Measurements from ENCODE around the gene ADCY1. TPM values are rescaled to one million over a fixed set of nuclear protein-coding genes. Genes with fewer than 3 reads are reported as not detected.

ADCY1 gene
- total RNA-seq, 1 experiment from 2014 or later = 3.1 TPM

GRCh38 chr7:45586542-45587520, 12.7 kb downstream of the ADCY1 start:
- Histone ChIP-seq H2AFZ (ENCODE audit: low read length) (no peak overlapping the region), H3K36me3 (ENCODE audit: low read depth, low read length) (no peaks in the 10 kb centered on the region), H3K4me2 (ENCODE audit: low read length) (no peak overlapping the region), H3F3A (ENCODE audit: low read length, unreplicated experiment) (no peaks in the 10 kb centered on the region), H3K9me3 (ENCODE audit: low read length) (no peaks in the 10 kb centered on the region), H3K9me2 (replicated peaks; ENCODE audit: low read length) (no peaks in the 10 kb centered on the region), H3K4me3 (ENCODE audit: low read length) (no peak overlapping the region), H3K79me2 (ENCODE audit: low read length) (no peaks in the 10 kb centered on the region), H3K27ac (ENCODE audit: low read length) (no peak overlapping the region), H3K27me3 (ENCODE audit: low read length) (no peaks in the 10 kb centered on the region), H3K4me1 (ENCODE audit: insufficient read depth, low read length) (no peaks in the 10 kb centered on the region), H3K9ac (ENCODE audit: low read length) (no peak overlapping the region), H4K20me1 (ENCODE audit: low read length) (no peaks in the 10 kb centered on the region)
- ATAC-seq (no peak), DNase-seq (no peak)
- POLR2A ChIA-PET (ENCODE audit: unreplicated experiment) = no interaction called here
- BruUV-seq (replicated peaks) = no TSS peak
- TF ChIP-seq CTCF (conservative IDR thresholded peaks at IDR 0.05; ENCODE audit: low read depth, low read length) (no peak), EZH2phosphoT487 (IDR thresholded peaks at IDR 0.05; ENCODE audit: borderline replicate concordance, low read length) (no peak), EZH2 (IDR thresholded peaks at IDR 0.05; ENCODE audit: low read length, unreplicated experiment) (no peak)
- intact Hi-C loops (cut with micrococcal nuclease) = no loop called here
- CTCF ChIA-PET = no interaction called here

- DNase-seq (no peak), ATAC-seq (no peak)
- H3K79me2 ChIP-seq (ENCODE audit: low read length) = no peaks in the 10 kb centered on the region
- no TSS peak for BruUV-seq (replicated peaks)
- no peaks in the 10 kb centered on the region for H4K20me1 ChIP-seq (ENCODE audit: low read length)
- H3K4me3 ChIP-seq (ENCODE audit: low read length) = no peak overlapping the region
- no peak for TF ChIP-seq EZH2 (IDR thresholded peaks at IDR 0.05; ENCODE audit: low read length, unreplicated experiment)
- no peak for TF ChIP-seq CTCF (conservative IDR thresholded peaks at IDR 0.05; ENCODE audit: low read depth, low read length)
- no peak for TF ChIP-seq EZH2phosphoT487 (IDR thresholded peaks at IDR 0.05; ENCODE audit: borderline replicate concordance, low read length)
- H3K36me3 ChIP-seq (ENCODE audit: low read depth, low read length) = no peaks in the 10 kb centered on the region
- no peaks in the 10 kb centered on the region for H3K9me2 ChIP-seq (replicated peaks; ENCODE audit: low read length)
- POLR2A ChIA-PET (ENCODE audit: unreplicated experiment) = no interaction called here
- H3K27ac ChIP-seq (ENCODE audit: low read length) = no peak overlapping the region
- no peaks in the 10 kb centered on the region for H3K9me3 ChIP-seq (ENCODE audit: low read length)
- no peak overlapping the region for H3K4me2 ChIP-seq (ENCODE audit: low read length)
- H3F3A ChIP-seq (ENCODE audit: low read length, unreplicated experiment) = no peaks in the 10 kb centered on the region
- CTCF ChIA-PET = no interaction called here
- H3K27me3 ChIP-seq (ENCODE audit: low read length) = no peaks in the 10 kb centered on the region
- intact Hi-C loops (cut with micrococcal nuclease) = no loop called here
- H3K4me1 ChIP-seq (ENCODE audit: insufficient read depth, low read length) = no peaks in the 10 kb centered on the region
- no peak overlapping the region for H3K9ac ChIP-seq (ENCODE audit: low read length)
- no peak overlapping the region for H2AFZ ChIP-seq (ENCODE audit: low read length)
Measured at GRCh38 chr7:45588466-45588865, 14.3 kb downstream of the ADCY1 start.

- ChIA-PET POLR2A (ENCODE audit: unreplicated experiment) (no interaction called here), CTCF (no interaction called here)
- 0 out of 2 replicates have a peak, but pooled peaks have one; percentile 24 for TF ChIP-seq CTCF (conservative IDR thresholded peaks at IDR 0.05; ENCODE audit: low read depth, low read length)
- no peak for TF ChIP-seq EZH2 (IDR thresholded peaks at IDR 0.05; ENCODE audit: low read length, unreplicated experiment)
- H3K36me3 ChIP-seq (ENCODE audit: low read depth, low read length) = no peaks in the 10 kb centered on the region
- H3K9ac ChIP-seq (ENCODE audit: low read length) = no peak overlapping the region
- no peaks in the 10 kb centered on the region for H3K9me2 ChIP-seq (replicated peaks; ENCODE audit: low read length)
- ATAC-seq (peak; percentile 35), DNase-seq (peak; percentile 4)
- H3K4me3 ChIP-seq (ENCODE audit: low read length) = no peak overlapping the region
- BruUV-seq (replicated peaks) = no TSS peak
- H3F3A ChIP-seq (ENCODE audit: low read length, unreplicated experiment) = no peaks in the 10 kb centered on the region
- H2AFZ ChIP-seq (ENCODE audit: low read length) = no peak overlapping the region
- intact Hi-C loops (cut with micrococcal nuclease) = no loop called here
- no peaks in the 10 kb centered on the region for H4K20me1 ChIP-seq (ENCODE audit: low read length)
- H3K79me2 ChIP-seq (ENCODE audit: low read length) = no peaks in the 10 kb centered on the region
- no peaks in the 10 kb centered on the region for H3K9me3 ChIP-seq (ENCODE audit: low read length)
- H3K4me2 ChIP-seq (ENCODE audit: low read length) = no peak overlapping the region
- H3K4me1 ChIP-seq (ENCODE audit: insufficient read depth, low read length) = no peaks in the 10 kb centered on the region
- no peak overlapping the region for H3K27ac ChIP-seq (ENCODE audit: low read length)
- H3K27me3 ChIP-seq (ENCODE audit: low read length) = no peaks in the 10 kb centered on the region
Measured at GRCh38 chr7:45589061-45589460, 14.9 kb downstream of the ADCY1 start.

Data from PC-3 (cell line).